OCI-LY1 (cell line): ENCODE data around the gene DHRS3.

Experiments
- CTCF ChIP-seq: fragments of 200-600 bp; sonication (generic), shearing (Covaris generic); IDR thresholded peaks from 2 replicates; pipeline ENCODE4 v1.5.1; 2017; ENCODE audit warnings: mild to moderate bottlenecking, antibody characterized with exemption, low read length, moderate library complexity, mixed read lengths
- EZH2 ChIP-seq: fragments of 200-600 bp; sonication (generic), shearing (Covaris generic); IDR thresholded peaks from 2 replicates; pipeline ENCODE4 v1.8.0; 2017; ENCODE audit warnings: borderline replicate concordance, mixed run types, mild to moderate bottlenecking, antibody characterized with exemption, low read length, moderate library complexity, mixed read lengths

- TF ChIP-seq CTCF = no peak
- TF ChIP-seq EZH2 = no peak
Measured at GRCh38 chr1:12593621-12594066, 24.4 kb downstream of the DHRS3 start.
